GM21737 (cell line): Measurements from ENCODE around the gene EPB41L4A.
"Not testable (repeated sequence)": the region's sequence is repeated elsewhere in the genome, so short reads cannot be mapped to it uniquely, and the experiment has no call there.

Experiments
- ATAC-seq: cut with Tn5 transposase; IDR thresholded peaks from one replicate; pipeline ENCODE4 v1.9.1; 2021; ENCODE audit warnings: mild to moderate bottlenecking, moderate library complexity; ENCODE audit not compliant: unreplicated experiment

The EPB41L4A gene

DNA sequence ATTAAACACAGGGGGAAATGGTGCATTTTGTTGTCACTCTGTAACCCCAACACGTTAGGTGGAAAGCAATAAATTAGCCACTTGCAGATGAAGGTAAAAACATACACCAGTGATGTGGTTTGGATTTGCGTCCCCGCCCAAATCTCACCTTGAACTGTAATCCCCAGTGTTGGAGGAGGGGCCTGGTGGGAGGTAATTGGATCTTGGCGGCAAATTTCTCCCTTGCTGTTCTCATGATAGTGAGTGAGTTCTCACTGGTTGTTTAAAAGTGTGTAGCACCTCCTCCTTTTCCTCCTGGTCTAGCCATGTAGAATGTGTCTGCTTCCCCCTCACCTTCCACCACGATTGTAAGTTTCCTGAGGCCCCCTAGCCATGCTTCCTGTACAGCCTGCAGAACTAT is 17.2 kb downstream of the EPB41L4A start:
- ATAC-seq = no peak

DNA sequence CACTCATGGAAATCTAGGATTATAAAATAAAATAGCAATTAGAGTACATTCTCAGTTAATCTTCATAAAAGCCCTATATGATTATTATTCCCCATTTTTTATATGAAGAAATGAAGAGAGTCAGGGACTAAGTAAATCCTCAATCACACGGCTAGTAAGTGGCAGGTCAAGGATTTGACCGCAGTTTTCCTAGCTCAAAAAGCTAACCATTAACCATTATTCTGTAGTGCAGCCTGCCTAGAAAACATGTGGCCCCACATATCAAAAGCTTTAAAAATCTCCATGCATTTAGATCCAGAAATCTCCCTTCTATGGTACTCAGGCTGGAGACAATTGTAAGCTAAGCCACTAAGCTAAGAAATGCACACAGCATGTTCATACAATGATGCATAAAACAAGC is 21.4 kb downstream of the EPB41L4A start:
- ATAC-seq = no peak

DNA sequence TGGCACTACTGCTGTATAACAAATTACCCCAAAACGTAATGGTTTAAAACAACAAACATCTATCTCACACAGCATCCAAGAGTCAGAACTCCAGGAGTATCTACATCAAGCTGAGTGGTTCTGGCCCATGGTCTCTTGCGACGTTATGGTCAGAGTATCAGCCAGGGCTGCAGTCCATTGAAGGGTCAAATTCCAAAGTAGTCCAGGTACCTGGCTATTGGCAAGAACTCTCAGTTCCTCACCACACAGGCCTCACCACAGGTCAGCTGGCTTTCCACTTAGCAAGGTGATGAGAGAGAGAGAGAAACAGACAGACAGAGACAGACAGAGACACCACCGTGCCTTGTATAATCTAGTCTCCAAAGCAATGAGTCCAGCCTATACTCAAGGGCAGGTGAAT is 22.6 kb downstream of the EPB41L4A start:
- no peak for ATAC-seq

DNA sequence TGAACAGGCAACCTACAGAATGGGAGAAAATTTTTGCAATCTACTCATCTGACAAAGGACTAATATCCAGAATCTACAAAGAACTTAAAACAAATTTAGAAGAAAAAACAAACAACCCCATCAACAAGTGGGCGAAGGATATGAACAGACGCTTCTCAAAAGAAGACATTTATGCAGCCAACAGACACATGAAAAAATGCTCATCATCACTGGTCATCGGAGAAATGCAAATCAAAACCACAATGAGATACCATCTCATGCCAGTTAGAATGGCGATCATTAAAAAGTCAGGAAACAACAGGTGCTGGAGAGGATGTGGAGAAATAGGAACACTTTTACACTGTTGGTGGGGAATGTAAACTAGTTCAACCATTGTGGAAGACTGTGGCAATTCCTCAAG is 23.8 kb downstream of the EPB41L4A start:
- not testable (repeated sequence) for ATAC-seq

DNA sequence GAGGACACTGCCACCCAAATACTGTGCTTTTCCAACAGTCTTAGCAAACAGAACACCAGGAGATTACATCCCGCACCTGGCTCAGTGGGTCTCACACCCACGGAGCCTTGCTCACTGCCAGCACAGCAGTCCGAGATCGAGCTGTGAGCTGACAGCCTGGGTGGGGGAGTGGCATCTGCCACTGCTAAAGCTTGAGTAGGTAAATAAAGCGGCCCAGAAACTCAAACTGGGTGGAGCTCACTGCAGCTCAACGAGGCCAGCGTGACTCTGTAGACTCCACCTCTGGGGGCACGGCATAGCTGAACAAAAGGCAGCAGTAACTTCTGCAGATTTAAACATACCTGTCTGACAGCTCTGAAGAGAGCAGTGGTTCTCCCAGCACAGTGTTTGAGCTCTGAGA is 28.8 kb downstream of the EPB41L4A start:
- no peak for ATAC-seq

DNA sequence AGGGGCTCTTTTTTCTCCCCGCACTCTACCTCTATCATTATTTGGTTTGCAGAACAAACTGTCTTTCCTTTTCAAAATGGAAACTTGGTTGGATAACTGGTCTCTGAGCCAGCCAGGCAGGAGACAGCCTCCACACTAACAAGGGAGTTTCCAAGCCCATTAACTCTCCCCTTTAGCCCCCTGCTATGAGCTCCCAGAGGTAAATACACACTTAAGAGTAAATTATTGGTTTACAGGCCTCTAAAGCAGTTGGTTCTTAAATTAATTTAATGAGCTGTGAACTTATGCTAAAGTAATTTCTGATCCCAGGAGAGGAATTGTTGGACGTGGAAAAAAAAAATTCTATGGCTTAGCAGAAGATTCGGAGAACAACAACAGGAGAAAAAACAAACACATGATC is 30.3 kb downstream of the EPB41L4A start:
- no peak for ATAC-seq

DNA sequence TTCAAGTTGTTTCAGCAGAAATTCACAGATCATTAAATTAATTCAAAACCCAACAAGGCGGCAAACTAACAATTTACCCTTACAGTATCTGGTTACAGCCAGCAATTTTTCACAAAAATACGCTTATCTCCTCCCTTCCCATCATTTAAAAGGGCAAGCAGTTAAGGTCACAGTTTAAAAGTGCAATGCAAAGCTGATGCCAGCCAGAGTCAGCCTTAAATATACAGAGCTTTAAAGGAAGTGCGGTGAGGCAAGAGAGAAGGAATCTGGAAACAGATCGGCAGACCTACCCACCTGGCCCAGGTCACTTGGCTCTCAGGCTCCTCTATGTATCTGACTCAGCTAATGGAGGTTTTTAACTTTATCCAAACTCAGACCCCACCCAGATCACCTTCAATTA is 31.0 kb downstream of the EPB41L4A start:
- no peak for ATAC-seq

DNA sequence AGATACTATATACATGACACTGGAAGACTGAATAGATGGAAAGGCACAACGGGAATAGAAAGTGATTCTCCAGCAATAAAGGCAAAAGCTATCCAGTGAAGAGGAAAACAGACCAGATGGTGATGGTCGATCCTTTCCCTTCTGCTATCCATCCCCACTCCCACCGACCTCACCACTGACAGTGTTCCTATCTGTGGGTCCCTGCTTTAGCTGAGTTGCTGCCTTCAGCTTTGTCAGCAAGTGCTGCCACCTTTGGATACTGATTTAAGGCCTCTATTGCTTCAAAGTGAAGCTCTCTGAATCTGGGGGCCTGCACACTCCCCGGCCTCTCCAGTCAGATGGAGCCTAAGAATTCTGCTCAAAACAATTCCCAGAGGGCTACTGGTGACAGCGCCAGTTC is 32.3 kb downstream of the EPB41L4A start:
- no peak for ATAC-seq

DNA sequence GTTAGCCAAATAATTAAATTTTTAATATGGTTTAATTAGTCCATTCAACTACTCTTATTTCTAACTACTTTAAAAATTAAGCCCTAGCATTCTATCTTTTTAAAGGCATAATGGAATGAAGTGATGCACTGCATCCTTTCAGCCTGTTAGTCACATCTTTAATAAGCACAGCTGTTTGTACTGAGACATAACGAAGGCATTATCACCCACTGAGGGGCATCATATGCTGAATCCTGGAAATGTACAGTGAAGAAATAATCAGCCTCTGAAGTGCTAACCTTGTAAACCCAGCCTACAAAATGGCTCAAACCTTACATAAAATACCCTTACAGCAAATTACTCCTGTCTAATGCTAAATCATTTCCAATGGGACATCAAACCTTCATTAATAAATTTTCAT is 33.1 kb downstream of the EPB41L4A start:
- ATAC-seq = no peak

DNA sequence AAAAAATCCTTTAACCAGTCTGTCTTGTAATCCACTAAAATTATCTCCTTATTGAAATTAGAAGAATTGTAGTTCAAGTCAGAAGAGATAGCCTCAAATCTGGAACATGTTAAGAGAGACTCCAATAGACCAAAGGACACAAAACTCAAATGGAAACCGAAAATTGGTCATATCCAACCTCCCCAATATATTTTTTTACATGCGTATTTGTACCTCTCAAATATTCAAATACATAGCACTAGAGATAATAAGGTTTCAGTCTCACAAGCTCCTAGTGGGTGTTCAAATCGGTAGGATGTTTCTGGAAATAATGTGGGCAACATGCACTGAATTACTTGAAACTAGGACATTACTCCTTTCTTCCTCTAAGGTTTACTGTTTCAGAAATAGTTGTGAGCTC is 33.5 kb downstream of the EPB41L4A start:
- no peak for ATAC-seq

DNA sequence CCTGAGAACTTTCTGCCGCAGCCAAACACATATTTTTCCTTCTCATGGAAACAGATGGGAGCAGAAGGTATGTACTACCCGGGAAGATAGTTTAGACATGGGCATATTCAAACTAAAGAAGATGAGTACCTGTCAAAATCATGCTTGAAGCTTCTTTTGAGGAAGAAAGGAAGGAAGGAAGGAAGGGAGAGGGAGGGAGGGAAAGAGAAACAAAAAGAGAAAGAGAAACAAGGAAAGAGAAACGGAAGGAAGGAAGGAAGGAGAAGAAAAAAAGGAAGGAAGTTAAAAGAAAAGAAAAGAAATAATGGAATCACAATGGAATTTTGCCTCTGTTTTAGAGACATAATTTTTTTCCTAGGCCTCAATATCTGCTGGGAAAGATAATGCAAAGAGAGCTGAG is 34.6 kb downstream of the EPB41L4A start:
- ATAC-seq = no peak

DNA sequence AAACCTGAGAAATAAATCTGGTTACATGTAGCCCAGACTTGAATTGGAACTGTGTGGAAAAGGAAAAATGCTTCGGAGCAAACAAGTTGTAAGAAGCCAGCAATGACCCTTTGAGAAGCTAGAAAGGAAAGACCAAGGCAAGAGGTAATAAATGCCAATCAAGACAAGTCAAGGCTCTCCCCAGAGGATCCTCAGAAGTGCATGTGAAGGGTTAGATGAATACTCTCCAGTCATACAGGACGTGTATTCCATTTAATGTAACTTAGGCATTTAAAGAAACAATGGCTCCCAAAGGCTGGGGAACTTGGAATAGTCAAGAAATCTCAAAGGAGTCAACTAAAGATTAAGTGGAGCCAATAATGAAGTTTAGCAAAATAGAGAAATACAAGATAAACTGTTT is 36.2 kb downstream of the EPB41L4A start:
- no peak for ATAC-seq

DNA sequence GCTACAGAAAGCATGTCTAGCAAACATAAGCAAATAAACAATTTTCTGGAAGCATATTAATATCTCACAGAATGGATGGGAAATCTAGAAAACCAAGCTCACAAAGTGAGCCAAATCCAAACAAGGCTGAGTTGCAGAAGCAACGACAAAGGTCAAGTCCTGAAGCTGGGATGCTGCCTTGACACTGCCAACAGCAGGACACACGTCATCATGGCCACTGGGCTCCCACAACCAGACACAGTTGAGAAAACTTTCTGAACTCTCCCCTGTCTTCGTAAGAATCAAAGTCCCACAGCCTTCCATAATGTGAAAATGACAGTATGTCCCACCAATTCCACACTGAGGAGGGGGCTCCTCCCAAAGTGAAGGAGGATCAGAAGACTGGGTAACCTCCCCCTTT is 37.6 kb downstream of the EPB41L4A start:
- ATAC-seq = no peak

DNA sequence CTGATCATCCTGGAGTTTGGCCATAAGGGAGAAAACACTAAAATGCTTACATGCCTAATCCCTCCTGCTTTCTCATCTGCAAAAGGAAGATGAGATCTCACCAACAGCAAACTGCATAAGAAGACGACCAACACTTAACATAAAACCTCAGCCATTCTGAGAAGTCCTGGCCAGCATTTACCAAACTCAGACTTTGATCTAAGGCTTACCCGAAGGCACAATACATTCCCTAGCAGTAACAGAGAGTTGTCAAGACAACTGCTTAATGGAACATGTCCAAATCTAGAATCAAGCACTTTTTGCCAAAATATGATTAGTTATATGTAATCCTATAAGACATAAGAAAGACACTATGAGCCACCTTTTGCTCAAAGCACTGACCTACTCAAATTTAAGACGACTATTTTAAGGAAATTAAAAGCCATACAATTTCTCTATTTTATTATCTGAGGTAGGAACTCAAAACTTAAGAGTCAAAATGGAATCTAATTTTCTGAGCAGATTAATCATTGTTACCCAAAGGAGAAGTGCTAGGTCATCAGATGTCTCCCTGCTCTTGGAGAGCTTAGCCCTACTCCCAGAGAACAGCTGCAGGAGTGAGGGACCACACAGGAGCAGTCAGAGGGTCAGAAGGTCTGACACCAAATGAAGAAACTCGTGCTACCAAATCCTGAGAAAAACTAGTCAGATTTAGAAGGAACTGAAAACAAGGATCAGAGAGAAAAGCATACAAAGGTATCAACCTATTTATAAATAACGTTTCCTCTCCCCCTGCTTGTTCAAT is 39.3 kb downstream of the EPB41L4A start:
- no peak for ATAC-seq

DNA sequence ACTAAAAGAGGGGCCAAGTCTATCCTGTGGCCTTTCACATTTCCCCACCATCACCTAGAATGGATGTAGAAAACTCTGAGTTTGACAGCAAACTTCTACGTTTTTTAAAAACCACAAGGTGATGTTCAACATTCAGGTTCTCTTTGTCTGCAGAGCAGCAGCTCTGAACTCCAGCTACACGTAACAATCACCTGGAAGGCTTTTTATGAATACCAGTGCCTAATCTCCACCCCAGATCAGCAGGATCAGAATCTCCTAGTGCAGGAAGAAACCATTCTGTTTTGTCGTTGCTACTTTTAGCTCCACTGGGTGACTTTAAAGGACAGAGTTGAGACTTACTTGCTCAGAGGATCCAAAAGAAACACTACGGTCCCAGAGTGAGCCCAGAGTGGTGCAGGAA is 44.3 kb downstream of the EPB41L4A start:
- ATAC-seq = no peak

DNA sequence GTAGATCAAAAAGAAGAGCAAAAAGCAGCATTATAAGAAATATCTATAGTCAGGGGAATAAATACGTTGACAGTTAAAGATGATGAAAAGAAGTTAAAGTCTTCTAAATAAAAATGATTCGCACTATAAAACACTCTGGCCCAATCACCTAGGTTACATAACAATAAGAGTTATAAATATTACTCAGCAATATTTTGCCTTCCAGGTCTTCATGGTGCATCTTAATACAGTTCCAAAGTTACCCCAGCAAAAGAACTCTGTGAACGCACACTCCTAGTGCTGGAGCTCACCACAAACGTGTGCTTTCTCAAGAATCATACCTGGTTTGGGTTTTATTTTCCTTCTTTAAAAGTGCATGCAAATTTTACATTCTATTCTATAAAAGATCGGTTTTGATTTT is 44.7 kb downstream of the EPB41L4A start:
- ATAC-seq = no peak

DNA sequence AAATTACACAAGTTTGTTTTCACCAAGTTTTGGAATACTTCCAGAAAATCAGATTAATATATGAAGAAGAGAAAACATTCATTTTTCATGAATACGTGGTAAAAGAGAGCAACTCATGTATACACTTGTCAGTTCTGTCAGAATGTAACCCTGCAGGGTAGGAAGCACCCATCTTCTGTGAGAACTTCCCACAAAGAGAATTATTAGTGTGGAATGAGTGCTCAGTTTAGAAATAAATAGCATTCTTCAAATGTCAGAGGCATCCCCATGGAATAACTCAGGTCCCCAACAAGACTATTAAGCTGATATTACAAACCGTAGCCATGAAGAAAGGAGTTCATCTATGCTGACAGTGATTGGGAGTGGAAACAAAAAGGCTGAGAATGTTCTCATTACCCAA is 45.2 kb downstream of the EPB41L4A start:
- no peak for ATAC-seq

DNA sequence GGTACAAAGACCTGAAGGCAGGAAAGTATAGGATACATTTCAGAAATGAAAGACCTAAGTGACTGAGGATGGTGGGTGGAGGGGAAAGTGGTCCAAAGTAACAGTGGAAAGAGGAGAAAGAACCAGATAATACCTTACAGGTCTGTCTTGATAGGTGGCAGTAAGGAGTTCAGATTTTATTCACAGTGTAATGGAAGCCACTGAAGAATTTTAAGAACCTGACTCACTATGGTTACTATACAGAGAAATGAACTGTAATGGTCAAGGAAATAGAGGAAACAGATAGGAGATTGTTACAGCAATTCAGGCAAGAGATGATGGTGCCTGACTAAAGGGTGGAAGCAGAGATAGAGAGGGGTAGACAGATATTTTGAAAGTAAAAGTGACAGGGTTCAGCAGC is 46.5 kb downstream of the EPB41L4A start:
- ATAC-seq = no peak

DNA sequence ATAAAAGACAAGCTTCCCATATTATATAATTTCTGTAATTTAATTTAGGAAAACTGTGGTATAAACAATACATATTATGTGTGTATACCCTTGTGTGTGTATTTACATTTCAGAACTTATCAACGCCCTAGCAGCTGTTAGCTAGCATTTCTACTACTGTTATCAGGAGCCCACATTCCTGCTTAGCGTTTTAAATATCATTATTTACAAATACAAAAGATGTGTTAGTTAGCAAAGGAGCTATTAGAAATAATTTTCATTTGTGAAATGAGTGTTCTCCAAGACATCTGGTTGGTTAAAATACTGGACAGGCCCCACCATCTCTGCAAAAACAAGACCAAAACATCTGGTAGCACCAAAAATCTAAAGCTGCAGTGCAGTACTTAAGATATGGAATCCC is 48.0 kb downstream of the EPB41L4A start:
- ATAC-seq = no peak

DNA sequence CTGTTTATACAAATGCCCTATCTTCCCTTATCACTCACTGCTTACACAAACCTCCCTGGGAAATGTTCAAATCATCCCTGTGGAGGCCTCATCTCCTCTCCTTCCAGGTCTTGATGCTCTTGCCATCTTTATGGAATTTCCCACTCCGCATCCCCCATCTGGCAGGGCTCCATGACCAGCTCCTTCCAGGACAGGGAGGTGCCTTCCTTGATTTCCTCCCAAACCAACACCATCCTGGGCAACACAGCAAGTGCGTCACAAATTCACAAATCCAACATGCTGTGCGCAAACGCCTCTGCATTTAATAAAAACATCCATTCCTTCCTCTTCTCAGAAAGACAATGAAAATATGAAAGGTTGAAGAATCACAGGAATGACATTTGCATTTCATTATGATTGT is 51.7 kb downstream of the EPB41L4A start:
- no peak for ATAC-seq

DNA sequence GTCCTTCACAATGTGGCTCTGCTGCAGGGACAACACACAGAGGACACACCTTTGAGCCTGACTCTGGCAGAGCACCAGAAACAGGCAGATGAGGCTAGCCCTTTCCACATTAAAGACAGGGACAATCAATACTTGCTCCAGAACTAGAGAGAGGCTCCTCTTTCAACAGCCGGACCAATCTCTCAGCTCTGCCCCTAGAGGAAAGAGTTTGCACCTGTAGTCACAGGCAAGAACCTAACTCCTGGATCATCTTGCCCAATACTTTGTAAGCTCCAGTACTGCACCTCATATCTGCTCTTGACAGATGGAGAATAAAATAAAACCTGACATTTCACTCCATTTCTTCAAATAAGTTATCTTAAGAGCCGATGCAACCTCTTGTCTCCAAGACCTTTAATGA is 52.1 kb downstream of the EPB41L4A start:
- ATAC-seq = no peak

DNA sequence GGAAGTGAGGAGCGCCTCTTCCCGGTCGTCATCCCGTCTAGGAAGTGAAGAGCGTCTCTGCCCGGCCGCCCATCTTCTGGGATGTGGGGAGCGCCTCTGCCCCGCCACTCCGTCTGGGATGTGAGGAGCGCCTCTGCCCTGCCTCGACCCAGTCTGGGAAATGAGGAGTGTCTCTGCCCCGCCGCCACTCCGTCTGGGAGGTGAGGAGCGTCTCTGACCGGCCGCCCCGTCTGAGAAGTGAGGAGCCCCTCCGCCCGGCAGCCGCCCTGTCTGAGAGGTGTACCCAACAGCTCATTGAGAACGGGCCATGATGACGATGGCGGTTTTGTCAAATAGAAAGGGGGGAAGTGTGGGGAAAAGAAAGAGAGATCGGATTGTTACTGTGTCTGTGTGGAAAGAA is 58.3 kb downstream of the EPB41L4A start:
- ATAC-seq = not testable (repeated sequence)
